ENCODE data around the gene P3H2. TPM values are rescaled to one million over a fixed set of nuclear protein-coding genes. Genes with fewer than 3 reads are reported as not detected.

The P3H2 gene
- polyA plus RNA-seq, 4 donors: 38.7 to 106 (median 96.4) TPM

DNA sequence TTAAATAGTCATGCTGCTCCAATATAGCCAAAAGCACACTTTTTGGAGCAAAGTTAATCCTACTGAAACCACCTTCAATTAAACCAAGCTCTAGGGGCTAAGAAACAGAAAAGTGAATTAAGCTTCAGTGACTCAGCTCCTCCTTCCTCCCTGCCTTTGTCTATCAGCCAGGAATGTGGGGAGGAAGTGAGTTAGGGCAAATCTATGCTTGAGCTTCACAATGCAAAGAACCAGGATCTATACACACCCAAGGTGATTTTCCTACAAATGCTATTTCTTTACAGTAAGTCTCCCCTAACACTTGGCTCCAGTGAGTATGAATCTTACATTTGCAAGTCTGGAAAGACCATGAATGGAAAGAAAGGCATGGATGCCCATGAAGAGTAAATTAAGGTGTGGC lies 212.1 kb downstream of the P3H2 start:
- DNase-seq (ENCODE audit: low read depth in 4 of 4, low spot score in 3 of 4): no peak

DNA sequence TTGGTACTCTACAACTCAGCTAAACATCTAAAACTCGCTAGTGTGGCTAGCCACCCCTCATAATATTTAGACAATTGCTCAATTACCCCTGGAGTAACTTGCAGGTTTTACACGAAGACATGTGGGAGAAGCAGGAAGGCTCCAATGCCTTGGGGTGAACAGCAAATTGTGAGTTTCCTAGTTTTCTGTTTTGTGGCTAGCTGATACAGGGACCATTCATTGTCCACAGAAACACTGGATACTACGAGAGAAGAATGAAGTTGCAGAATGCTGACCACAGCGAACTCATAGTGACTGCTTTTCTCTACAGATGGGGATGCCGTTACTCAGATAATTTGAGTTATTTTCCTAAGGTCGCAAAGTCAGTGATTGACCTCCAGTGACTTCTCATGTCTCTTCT lies 212.9 kb downstream of the P3H2 start:
- no peak for DNase-seq (ENCODE audit: low read depth in 4 of 4, low spot score in 3 of 4)

Other genes starting within 250 kb of the P3H2 start
- gene CLDN1, start 201.5 kb upstream of the P3H2 start, polyA plus RNA-seq (ENCODE audit: insufficient read length in 4 of 4): 10 to 100 TPM; 36.3 to 82.6 (median 63.2) TPM

Measured in left renal pelvis (tissue), 4 donors.